H9 (cell line): ENCODE results near the gene DCAF15. TPM values are rescaled to one million over a fixed set of nuclear protein-coding genes. Genes with fewer than 3 reads are reported as not detected.
"Not testable (repeated sequence)": the region's sequence is repeated elsewhere in the genome, so short reads cannot be mapped to it uniquely, and the experiment has no call there.

ENCODE experiments used
- DNase-seq: peaks from one replicate; pipeline ENCODE4 v3.0.0-alpha.2; 2017
- H2AFZ ChIP-seq: one replicate; pipeline ENCODE4 v1.6.1; 2013; ENCODE audit warnings: mild to moderate bottlenecking, low read length, control low read depth, moderate library complexity
- H2AK5ac ChIP-seq: 2 replicates; pipeline ENCODE4 v1.6.1; 2013; ENCODE audit warnings: low read length, control low read depth, mixed read lengths; ENCODE audit not compliant: insufficient read length
- H2BK120ac ChIP-seq: one replicate; pipeline ENCODE4 v1.6.1; 2013; ENCODE audit warnings: low read depth, mild to moderate bottlenecking, low read length, control low read depth, inconsistent platforms; ENCODE audit not compliant: poor library complexity, severe bottlenecking
- H2BK12ac ChIP-seq: 2 replicates; pipeline ENCODE4 v1.6.1; 2013; ENCODE audit warnings: low read length, control low read depth, mixed read lengths, low read depth; ENCODE audit not compliant: insufficient read length
- H2BK15ac ChIP-seq: 2 replicates; pipeline ENCODE4 v1.6.1; 2013; ENCODE audit warnings: low read depth, low read length, control low read depth
- H2BK20ac ChIP-seq: one replicate; pipeline ENCODE4 v1.6.1; 2013; ENCODE audit warnings: low read depth, mild to moderate bottlenecking, low read length, control low read depth, inconsistent platforms; ENCODE audit not compliant: poor library complexity, severe bottlenecking
- H2BK5ac ChIP-seq: 2 replicates; pipeline ENCODE4 v1.6.1; 2013; ENCODE audit warnings: low read length, control low read depth, mixed read lengths; ENCODE audit not compliant: insufficient read length
- H3K14ac ChIP-seq: 2 replicates; pipeline ENCODE4 v1.6.1; 2013; ENCODE audit warnings: low read length, control low read depth; ENCODE audit not compliant: insufficient read depth
- H3K18ac ChIP-seq: 2 replicates; pipeline ENCODE4 v1.6.1; 2013; ENCODE audit warnings: low read depth, mild to moderate bottlenecking, mixed read lengths, low read length, control low read depth; ENCODE audit not compliant: insufficient read length
- H3K23ac ChIP-seq: 2 replicates; pipeline ENCODE4 v1.6.1; 2013; ENCODE audit warnings: low read length, control low read depth, mixed read lengths, low read depth; ENCODE audit not compliant: insufficient read length
- H3K23me2 ChIP-seq: 2 replicates; pipeline ENCODE4 v1.6.1; 2013; ENCODE audit warnings: low read depth, mild to moderate bottlenecking, mixed read lengths, low read length, control low read depth; ENCODE audit not compliant: insufficient read length, poor library complexity, severe bottlenecking
- H3K27ac ChIP-seq: 2 replicates; pipeline ENCODE4 v1.5.1; 2013; ENCODE audit warnings: low read length, control low read depth, mixed read lengths, low read depth; ENCODE audit not compliant: insufficient read length
- H3K27me3 ChIP-seq: 2 replicates; pipeline ENCODE4 v1.6.1; 2013; ENCODE audit warnings: low read length, control low read depth, inconsistent platforms; ENCODE audit not compliant: insufficient read depth
- H3K4ac ChIP-seq: 2 replicates; pipeline ENCODE4 v1.6.1; 2013; ENCODE audit warnings: low read depth, mild to moderate bottlenecking, control low read depth, inconsistent platforms, low read length, moderate library complexity
- H3K4me1 ChIP-seq: 2 replicates; pipeline ENCODE4 v1.6.1; 2013; ENCODE audit warnings: low read length, control low read depth, inconsistent platforms; ENCODE audit not compliant: insufficient read depth
- H3K4me2 ChIP-seq: 2 replicates; pipeline ENCODE4 v1.6.1; 2013; ENCODE audit warnings: low read length, control low read depth, mixed read lengths; ENCODE audit not compliant: insufficient read length, insufficient read depth
- H3K56ac ChIP-seq: 2 replicates; pipeline ENCODE4 v1.6.1; 2013; ENCODE audit warnings: low read depth, mild to moderate bottlenecking, mixed read lengths, low read length, control low read depth; ENCODE audit not compliant: insufficient read length
- H3K79me1 ChIP-seq: 2 replicates; pipeline ENCODE4 v1.6.1; 2013; ENCODE audit warnings: low read depth, mild to moderate bottlenecking, moderate library complexity, low read length, control low read depth, inconsistent platforms; ENCODE audit not compliant: insufficient read depth, poor library complexity, severe bottlenecking
- H3K79me2 ChIP-seq: 2 replicates; pipeline ENCODE4 v1.6.1; 2013; ENCODE audit warnings: low read length, control low read depth, inconsistent platforms; ENCODE audit not compliant: insufficient read depth
- H3K9ac ChIP-seq: 2 replicates; pipeline ENCODE4 v1.6.1; 2013; ENCODE audit warnings: low read length, control low read depth, mixed read lengths; ENCODE audit not compliant: insufficient read length; ENCODE audit errors: extremely low read depth
- H3K9me3 ChIP-seq: one replicate; pipeline ENCODE4 v1.6.1; 2013; ENCODE audit warnings: low read depth, low read length, inconsistent platforms; ENCODE audit not compliant: control insufficient read depth
- H3T11ph ChIP-seq: one replicate; pipeline ENCODE4 v1.6.1; 2013; ENCODE audit warnings: mild to moderate bottlenecking, low read length, control low read depth, inconsistent platforms
- H4K20me1 ChIP-seq: one replicate; pipeline ENCODE4 v1.6.1; 2013; ENCODE audit not compliant: control insufficient read depth, insufficient read length, insufficient read depth
- H4K5ac ChIP-seq: 2 replicates; pipeline ENCODE4 v1.6.1; 2013; ENCODE audit warnings: low read depth, mild to moderate bottlenecking, mixed read lengths, low read length, control low read depth; ENCODE audit not compliant: insufficient read length
- H4K8ac ChIP-seq: replicated peaks from 2 replicates; pipeline ENCODE4 v1.6.1; 2013; ENCODE audit warnings: low read length, control low read depth, mixed read lengths, low read depth; ENCODE audit not compliant: insufficient read length
- H4K91ac ChIP-seq: 2 replicates; pipeline ENCODE4 v1.6.1; 2013; ENCODE audit warnings: low read depth, mild to moderate bottlenecking, moderate library complexity, mixed read lengths, low read length, control low read depth; ENCODE audit not compliant: insufficient read length
- H3K27ac Mint-ChIP-seq, 3 experiments: 2 replicates in 2 of 3; 3 replicates in 1 of 3; pipeline ENCODE4 v1.8.0; 2020 to 2021; ENCODE audit warnings: mixed read lengths in 3 of 3, mild to moderate bottlenecking in 1 of 3, moderate library complexity in 1 of 3
- H3K27me3 Mint-ChIP-seq: 2 replicates; pipeline ENCODE4 v1.8.0; 2021; ENCODE audit warnings: low read depth, mild to moderate bottlenecking, moderate library complexity, mixed read lengths
- H3K36me3 Mint-ChIP-seq, 3 experiments: 2 replicates in 2 of 3; 3 replicates in 1 of 3; pipeline ENCODE4 v1.8.0; 2020 to 2021; ENCODE audit warnings: low read depth in 3 of 3, mixed read lengths in 3 of 3; ENCODE audit not compliant: insufficient read depth in 1 of 3
- H3K4me1 Mint-ChIP-seq, 2 experiments: 2 replicates each; pipeline ENCODE4 v1.8.0; 2020; ENCODE audit warnings: mixed read lengths in 2 of 2
- H3K4me3 Mint-ChIP-seq, 2 experiments: 2 replicates in 1 of 2; 3 replicates in 1 of 2; pipeline ENCODE4 v1.8.0; 2020 to 2021; ENCODE audit warnings: mild to moderate bottlenecking in 2 of 2, mixed read lengths in 2 of 2, moderate library complexity in 1 of 2
- H3K9me3 Mint-ChIP-seq, 2 experiments: 2 replicates in 1 of 2; 3 replicates in 1 of 2; pipeline ENCODE4 v1.8.0; 2020; ENCODE audit warnings: mild to moderate bottlenecking in 2 of 2, mixed read lengths in 2 of 2, moderate library complexity in 1 of 2
- WGBS: extraction: QIAGEN DNeasy Blood & Tissue Kit; methylation state at CpG from one replicate; pipeline ENCODE4 v1.1.7; 2013; ENCODE audit warnings: missing lambda C conversion rate, low lambda C conversion rate, mixed read lengths; ENCODE audit not compliant: insufficient read length; ENCODE audit errors: extremely low coverage; 5-methylcytosine and 5-hydroxymethylcytosine counted together
- total RNA-seq: library from RNA; stranded (reverse); gene quantifications from 2 replicates; pipeline ENCODE4 v1.2.1, GENCODE V29; 2021
- TF ChIP-seq, protein P1 (sequence below): fragments of 200-600 bp; sonication (generic); conservative IDR thresholded peaks from 3 replicates; pipeline ENCODE4 v1.8.0; 2021; ENCODE audit warnings: antibody characterized with exemption, mild to moderate bottlenecking

Gene DCAF15
- total RNA-seq, 1 experiment from 2014 or later: 82.5 TPM

DNA sequence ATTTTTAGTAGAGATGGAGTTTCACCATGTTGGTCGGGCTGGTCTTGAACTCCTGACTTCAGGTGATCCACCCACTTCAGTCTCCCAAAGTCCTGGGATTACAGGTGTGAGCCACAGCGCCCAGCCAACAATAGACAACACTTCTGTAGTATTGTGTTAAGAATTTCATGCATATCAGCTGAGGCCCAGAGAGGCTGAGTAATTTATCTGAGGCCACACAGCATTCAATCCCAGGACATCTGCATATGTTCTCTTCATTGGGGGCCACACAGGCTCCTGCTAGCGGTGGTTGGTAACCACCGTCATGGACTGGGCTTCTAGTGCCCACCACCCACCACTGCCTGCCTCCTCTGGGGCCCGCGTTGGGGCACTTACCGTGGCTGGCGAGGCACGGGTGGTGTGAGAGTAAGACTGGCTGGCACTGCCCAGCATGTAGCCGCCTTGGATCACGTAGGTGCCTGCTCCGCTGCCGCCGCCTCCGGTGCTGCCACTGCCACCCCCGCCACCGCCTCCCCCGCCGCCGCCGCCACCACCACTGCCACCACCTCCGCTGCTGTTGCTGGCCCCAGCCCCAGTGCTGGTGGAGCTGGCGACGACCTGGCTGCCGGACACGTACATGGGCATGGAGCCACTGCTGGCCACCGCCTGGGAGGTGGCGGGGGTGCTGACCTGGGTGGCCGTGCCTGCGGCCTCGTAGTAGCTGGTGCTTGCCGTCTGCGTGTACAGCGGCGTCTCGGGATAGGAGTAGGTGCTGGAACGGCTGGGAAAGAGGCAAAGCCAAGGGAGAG, 20.3 kb downstream of the DCAF15 start:
- Histone ChIP-seq H3K4ac (no peak overlapping the region), H3K79me1 (no peaks in the 10 kb centered on the region), H3K56ac (no peak overlapping the region), H3K27ac (no peak overlapping the region), H2AFZ (no peak overlapping the region), H4K91ac (no peak overlapping the region), H3K18ac (no peak overlapping the region), H3K14ac (no peak overlapping the region), H2AK5ac (no peak overlapping the region), H2BK20ac (no peak overlapping the region), H4K8ac (no peak overlapping the region), H3K9me3 (no peaks in the 10 kb centered on the region), H3K4me2 (no peak overlapping the region), H3K79me2 (no peaks in the 10 kb centered on the region), H3T11ph (no peak overlapping the region), H2BK5ac (no peak overlapping the region), H4K20me1 (no peaks in the 10 kb centered on the region), H3K4me1 (no peaks in the 10 kb centered on the region), H3K27me3 (no peaks in the 10 kb centered on the region), H2BK120ac (no peak overlapping the region), H4K5ac (no peak overlapping the region), H3K23me2 (no peaks in the 10 kb centered on the region), H2BK15ac (no peak overlapping the region), H2BK12ac (no peak overlapping the region), H3K23ac (no peak overlapping the region), H3K9ac (no peak overlapping the region)
- peak overlapping the region in 1 of 3 experiments; percentile 13; a peak in 1 of 7 replicates for H3K27ac Mint-ChIP-seq
- DNase-seq: no peak
- no peaks in the 10 kb centered on the region for H3K27me3 Mint-ChIP-seq
- H3K9me3 Mint-ChIP-seq: no peaks in the 10 kb centered on the region
- TF ChIP-seq, protein P1, sequence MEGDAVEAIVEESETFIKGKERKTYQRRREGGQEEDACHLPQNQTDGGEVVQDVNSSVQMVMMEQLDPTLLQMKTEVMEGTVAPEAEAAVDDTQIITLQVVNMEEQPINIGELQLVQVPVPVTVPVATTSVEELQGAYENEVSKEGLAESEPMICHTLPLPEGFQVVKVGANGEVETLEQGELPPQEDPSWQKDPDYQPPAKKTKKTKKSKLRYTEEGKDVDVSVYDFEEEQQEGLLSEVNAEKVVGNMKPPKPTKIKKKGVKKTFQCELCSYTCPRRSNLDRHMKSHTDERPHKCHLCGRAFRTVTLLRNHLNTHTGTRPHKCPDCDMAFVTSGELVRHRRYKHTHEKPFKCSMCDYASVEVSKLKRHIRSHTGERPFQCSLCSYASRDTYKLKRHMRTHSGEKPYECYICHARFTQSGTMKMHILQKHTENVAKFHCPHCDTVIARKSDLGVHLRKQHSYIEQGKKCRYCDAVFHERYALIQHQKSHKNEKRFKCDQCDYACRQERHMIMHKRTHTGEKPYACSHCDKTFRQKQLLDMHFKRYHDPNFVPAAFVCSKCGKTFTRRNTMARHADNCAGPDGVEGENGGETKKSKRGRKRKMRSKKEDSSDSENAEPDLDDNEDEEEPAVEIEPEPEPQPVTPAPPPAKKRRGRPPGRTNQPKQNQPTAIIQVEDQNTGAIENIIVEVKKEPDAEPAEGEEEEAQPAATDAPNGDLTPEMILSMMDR: no peak
- no CpG with 5 or more reads among the region's 37 CpGs for WGBS
- H3K4me1 Mint-ChIP-seq: peaks cover 8 to 9% of the 10 kb centered on the region in 2 experiments
- H3K4me3 Mint-ChIP-seq: no peak overlapping the region
- peaks cover 12 to 60% (median 24%) of the 10 kb centered on the region in 3 experiments for H3K36me3 Mint-ChIP-seq

DNA sequence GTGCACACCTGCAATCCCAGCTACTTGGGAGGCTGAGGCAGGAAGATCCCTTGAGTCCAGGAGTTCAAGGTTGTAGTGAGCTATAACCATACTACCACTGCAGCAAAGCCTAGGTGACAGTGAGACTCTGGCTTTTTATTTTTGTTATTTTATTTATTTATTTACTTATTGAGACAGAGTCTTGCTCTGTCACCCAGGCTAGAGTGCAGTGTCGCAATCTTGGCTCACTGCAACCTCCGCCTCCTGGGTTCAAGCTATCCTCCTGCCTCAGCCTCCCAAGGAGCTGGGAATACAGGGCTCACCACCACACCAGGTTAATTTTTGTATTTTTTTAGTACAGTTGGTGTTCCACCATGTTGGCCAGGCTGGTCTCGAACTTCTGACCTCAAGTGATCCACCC, 21.2 kb downstream of the DCAF15 start:
- H3K18ac ChIP-seq, H4K8ac ChIP-seq, H3K27ac Mint-ChIP-seq, H3K23ac ChIP-seq, H2BK12ac ChIP-seq, H3K79me2 ChIP-seq, H3K79me1 ChIP-seq, H4K20me1 ChIP-seq, H3K9me3 ChIP-seq, H3K27me3 Mint-ChIP-seq, H3K4me3 Mint-ChIP-seq, H2BK15ac ChIP-seq, H3T11ph ChIP-seq, H3K4me1 ChIP-seq, H3K9me3 Mint-ChIP-seq, H2AK5ac ChIP-seq, H3K4ac ChIP-seq, H4K91ac ChIP-seq, H2BK120ac ChIP-seq, H4K5ac ChIP-seq, H3K9ac ChIP-seq, H3K27ac ChIP-seq, H3K56ac ChIP-seq, H2BK5ac ChIP-seq, H2BK20ac ChIP-seq, H3K4me2 ChIP-seq, H3K14ac ChIP-seq, DNase-seq, H3K27me3 ChIP-seq, H2AFZ ChIP-seq, H3K23me2 ChIP-seq: not testable (repeated sequence)
- Mint-ChIP-seq H3K36me3 (peaks cover 12 to 53% (median 24%) of the 10 kb centered on the region in 3 experiments), H3K4me1 (peaks cover 8 to 14% of the 10 kb centered on the region in 2 experiments)
- no CpG with 5 or more reads among the region's 3 CpGs for WGBS
